GM10847 (cell line): Measurements from ENCODE around the gene SFXN2.

Experiments used
- POLR2A ChIP-seq: IDR thresholded peaks from 2 replicates; pipeline ENCODE4 v1.6.1; 2011; ENCODE audit not compliant: insufficient read length; ENCODE audit errors: extremely low read depth

The SFXN2 gene

GRCh38 chr10:102676534-102677315, 37.7 kb upstream of the SFXN2 start:
- TF ChIP-seq POLR2A = no peak

GRCh38 chr10:102677331-102678067, 36.9 kb upstream of the SFXN2 start:
- TF ChIP-seq POLR2A = no peak

DNA sequence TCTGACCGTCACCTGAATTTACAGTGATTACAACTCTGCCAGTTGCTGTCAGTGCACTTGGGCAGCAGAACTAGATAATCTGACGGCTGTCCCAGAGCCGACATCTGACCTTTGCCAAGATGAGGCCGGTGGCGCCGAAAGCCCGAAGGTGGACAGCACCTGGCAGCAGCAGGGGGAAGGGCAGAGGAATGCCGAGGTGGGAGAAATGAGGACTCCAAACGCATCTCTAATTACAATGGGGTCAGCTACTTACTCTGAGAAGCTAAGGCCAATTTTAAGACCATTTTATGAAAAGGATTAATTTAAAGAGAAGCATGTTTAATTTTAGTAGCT, 36.4 kb upstream of the SFXN2 start:
- TF ChIP-seq POLR2A = no peak

DNA sequence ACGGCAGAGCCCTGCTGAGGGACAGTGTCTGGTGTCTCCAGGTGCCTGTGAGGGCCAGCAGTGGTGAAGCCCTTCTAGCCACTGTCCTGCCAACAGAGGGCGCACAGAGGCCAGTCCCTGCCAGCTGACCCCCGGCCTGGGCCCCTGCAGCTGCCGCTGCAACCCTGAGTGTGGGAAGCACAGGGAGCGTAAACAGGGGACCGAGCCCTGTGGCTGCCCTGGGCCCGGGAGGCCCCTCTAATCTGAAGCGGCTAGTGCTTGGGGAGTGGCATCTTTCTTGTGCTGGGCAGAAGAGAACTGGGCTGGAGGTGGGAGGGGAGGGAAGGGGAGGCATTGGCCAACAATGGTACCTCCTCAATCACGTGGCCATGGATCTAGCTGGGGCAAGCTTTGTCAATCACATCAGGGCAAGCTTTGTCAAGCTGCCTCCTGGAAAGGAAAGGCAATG, 35.6 kb upstream of the SFXN2 start:
- no peak for TF ChIP-seq POLR2A

- TF ChIP-seq POLR2A = no peak
Observed at GRCh38 chr10:102679596-102679995, 34.8 kb upstream of the SFXN2 start.

DNA sequence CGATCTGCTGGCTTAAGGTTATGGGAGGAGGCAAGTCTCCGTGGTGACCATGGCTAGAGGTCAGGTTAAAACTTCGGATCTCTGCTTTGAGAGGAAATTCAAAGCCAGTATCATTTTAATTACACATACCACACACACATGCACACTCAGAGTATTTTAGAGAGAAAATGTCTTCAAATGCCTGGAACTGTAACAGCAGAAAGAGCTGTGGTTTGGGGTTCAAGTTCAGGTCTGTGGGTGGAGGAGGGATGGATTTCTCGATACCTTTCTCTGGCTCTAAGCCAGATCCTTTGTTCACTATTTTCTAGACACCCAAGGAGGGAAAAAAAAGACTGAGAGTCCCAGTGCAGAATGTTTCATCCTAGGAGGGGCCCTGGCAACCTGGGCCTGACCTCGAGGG, 32.7 kb upstream of the SFXN2 start:
- TF ChIP-seq POLR2A = no peak

GRCh38 chr10:102682416-102682815, 32.0 kb upstream of the SFXN2 start:
- no peak for TF ChIP-seq POLR2A

DNA sequence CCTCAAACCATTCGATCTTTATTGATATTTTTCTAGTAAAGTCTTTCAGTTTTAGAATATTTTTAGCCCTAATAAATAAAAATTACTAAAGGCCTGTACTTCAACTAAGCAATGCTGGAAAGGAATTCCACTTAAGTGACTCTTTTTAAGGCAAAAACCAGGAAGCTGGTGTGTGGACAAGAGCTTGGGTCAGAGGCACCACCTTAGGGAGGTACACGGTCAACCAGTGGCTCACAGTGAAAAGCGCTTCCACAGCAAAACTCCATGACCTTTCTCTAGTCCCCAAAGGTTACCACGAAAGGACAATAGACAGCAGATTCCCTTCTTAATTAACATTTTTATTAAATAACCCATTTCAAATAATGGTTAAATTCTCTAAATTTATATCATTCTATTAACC, 31.5 kb upstream of the SFXN2 start:
- TF ChIP-seq POLR2A = no peak

DNA sequence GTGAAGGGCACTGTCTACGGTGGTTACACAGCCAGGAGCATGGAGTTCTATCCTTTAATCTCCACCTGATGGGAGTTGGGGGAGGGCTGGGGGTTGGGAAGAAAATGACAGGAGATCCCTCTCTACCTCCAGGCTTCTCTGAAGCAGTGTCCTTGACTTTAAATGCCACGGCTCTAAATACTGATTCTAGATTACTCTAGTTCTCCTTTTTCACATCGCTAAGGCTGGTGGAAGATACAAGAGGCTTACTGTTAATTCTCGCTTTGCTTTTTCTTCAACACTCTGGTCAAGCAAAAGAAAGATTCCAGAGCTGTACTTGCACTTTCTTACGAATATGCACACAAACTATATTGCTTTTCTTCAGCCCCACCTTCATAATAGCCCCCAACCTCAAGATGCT, 30.7 kb upstream of the SFXN2 start:
- TF ChIP-seq POLR2A = no peak

GRCh38 chr10:102691285-102692066, 23.0 kb upstream of the SFXN2 start:
- TF ChIP-seq POLR2A = no peak

GRCh38 chr10:102696736-102697135, 17.7 kb upstream of the SFXN2 start:
- no peak for TF ChIP-seq POLR2A

DNA sequence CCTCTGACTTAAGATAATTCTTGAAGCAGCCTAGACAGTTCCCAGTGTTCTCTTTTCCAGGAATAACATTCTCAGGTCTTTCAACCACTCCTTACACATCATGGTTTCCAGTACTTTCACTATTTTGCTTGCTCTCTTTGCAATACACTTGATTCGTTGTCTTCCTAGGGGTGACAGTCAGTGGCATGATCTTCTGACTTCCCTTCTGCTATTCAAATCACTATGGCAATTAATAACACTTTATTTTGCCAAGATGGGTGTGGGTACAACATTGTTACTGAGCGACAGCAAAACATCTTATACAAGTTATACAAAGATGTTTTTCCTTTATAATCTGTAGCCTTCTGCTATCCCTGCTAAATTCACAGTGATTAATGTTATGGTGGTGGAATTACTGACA, 15.5 kb upstream of the SFXN2 start:
- TF ChIP-seq POLR2A = no peak

- TF ChIP-seq POLR2A = no peak
Observed at GRCh38 chr10:102701272-102701671, 13.2 kb upstream of the SFXN2 start.

DNA sequence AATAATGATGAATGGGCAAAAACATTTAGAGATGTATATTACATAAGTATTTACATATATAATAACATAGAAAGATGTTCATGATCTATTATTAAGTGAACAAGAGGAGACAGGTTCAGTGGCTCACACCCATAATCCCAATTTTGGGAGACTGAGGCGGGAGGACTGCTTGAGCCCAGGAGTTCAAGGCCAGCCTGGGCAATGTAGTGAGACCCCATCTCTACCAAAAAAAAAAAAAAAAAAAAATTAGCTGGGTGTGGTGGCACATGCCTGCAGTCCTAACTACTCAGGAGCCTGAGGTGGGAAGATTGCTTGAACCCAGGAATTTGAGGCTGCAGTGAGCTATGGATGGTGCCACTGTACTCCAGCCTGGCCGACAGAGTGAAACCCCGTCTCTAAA, 12.6 kb upstream of the SFXN2 start:
- TF ChIP-seq POLR2A = no peak

- TF ChIP-seq POLR2A = no peak
Observed at GRCh38 chr10:102702742-102703141, 11.7 kb upstream of the SFXN2 start.

- TF ChIP-seq POLR2A = no peak
Observed at GRCh38 chr10:102704915-102705314, 9.5 kb upstream of the SFXN2 start.
